HG02884 (cell line): Measurements from ENCODE around the gene BSPRY.
"Not testable (repeated sequence)": the region's sequence is repeated elsewhere in the genome, so short reads cannot be mapped to it uniquely, and the experiment has no call there.

Source experiments
- ATAC-seq: cut with Tn5 transposase; IDR thresholded peaks from one replicate; pipeline ENCODE4 v1.9.1; 2021; ENCODE audit warnings: mild to moderate bottlenecking, moderate library complexity; ENCODE audit not compliant: unreplicated experiment

The BSPRY gene

DNA sequence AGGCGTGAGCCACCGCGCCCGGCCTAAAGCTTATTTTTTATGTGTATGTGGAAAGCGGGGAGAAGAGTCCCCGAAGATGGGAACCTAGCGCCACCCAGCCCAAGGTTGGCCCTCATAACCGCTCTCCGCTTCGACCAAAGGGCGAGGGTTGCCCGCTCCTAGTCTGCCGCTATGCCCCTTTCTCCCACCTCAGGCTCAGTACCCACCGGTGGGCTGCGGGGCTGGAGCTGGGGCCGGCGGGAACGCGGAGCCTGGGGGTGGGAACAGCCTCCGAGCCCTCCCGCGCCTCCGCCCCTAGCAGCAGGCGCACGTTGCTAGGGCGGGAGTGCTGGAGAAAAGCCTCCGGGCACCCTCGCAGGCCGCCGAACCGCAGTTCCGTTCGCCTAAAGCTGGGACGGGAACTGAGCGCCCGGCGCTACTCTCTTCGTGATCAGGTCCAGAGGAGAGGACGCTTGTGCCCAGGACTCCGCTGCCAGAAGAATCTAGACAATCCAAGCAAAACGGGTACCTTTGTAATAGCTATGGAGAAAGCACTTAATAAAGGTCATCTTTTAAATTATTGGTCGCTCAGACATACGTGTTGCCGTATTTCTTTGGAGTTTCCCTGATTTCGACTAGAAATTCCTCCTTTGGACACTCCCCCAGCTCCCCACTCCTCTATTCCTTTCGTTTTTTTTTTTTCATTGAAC is 9.2 kb upstream of the BSPRY start, which contains the start of gene WDR31:
WDR31 (minus strand) TSS at position 265 of the 689 bp plus-strand sequence. CDS start 8,253 bp downstream, outside the sequence.
- peak; percentile 99 for ATAC-seq

GRCh38 chr9:113341712-113342410 is 7.5 kb upstream of the BSPRY start:
- no peak for ATAC-seq

- no peak for ATAC-seq
Measured at GRCh38 chr9:113343732-113344231, 5.6 kb upstream of the BSPRY start.

DNA sequence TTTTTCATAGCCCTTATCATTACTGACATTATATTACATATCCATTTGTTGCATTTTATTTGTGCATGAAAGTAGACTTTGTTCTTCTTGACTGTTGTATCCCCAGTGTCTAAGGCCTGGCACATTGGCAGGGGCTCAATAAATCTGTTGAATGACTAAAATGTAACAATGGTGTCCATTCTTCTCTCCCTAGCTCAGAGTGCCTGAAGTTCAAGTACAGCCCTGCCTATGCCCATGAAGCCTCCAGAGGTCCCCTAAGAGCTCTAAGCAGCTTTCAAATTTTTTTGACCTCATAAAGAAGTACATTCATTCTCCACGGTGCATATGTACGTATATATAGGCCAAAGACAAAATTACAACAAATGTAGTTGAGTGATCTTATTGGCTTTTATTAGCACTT is 4.2 kb upstream of the BSPRY start:
- ATAC-seq: no peak

DNA sequence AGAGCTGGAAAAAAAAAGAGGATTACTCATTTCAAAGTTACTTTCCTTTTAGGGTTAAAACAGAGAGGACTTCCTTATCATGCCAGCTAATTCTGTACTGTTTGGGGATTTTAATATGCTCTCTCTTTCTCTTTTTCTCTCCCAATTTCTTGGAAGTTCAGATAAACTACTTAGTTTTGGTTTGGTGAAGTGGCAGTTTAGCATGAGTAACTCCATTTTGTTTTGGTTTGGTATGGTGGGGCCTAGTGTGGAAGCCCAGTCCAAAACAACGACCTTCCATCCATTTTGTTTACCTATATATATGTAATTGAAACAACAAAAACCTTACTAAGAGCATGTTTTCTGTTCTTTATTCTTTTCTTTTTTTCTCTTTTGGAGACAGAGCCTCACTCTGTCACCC is 3.7 kb upstream of the BSPRY start:
- no peak for ATAC-seq

DNA sequence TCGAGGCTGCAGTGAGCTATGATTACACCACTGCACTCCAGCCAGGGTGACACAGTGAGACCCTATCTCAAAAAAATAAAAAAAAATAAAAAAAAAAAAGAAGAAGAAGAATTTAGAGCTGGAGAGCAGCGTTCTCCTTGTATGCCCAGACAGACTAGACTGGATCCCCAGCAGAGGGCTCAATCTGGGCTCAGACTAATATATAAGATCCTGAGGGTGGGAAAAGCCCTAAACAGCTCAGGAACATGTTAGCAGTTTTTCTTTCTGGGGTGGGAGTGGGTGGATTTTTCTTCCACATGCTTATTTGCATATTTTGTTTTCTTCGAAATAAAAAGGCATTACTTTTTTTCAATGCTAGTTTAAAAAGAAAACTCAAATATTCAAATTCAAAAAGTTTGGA is 904 bp upstream of the BSPRY start:
- ATAC-seq: no peak

DNA sequence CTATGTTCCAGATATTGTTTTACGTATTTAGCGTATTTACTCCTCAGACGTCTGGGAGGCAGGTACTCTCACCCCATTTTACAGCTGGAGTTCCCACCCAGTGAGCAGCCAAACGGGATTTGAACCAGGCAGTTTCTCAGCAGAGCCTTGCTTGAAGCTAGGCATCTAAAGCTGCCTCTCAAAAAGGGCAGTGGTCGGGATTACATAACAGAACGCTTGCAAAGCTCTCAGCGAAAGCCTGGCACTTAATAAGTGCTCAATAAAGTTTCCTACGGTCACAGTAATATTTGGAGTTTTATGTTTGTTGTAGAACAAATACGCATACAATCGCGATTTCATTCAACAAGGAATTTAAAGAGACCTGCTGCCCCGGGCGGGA is 286 bp upstream of the BSPRY start:
- no peak for ATAC-seq

- no peak for ATAC-seq
Measured at GRCh38 chr9:113350107-113350661, 843 bp downstream of the BSPRY start.

DNA sequence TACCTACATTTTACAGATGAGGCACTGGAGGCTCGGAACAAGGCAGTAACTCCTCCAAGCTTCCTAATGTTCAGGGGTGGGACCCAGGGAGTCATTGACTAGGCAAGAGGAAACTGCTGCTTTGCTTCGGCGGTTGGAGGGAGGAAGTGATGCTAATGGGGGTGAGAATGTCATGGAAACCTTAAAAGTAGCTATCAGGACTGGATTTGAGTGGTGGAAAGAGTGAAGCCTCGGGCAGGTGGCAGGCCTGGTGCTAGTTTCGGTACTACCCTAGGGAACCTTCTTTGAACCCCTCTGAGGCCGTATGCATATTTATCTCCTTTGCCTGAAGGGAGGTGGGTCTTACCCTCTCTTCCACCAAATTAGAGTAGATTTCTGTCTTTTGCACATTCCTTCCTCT is 1.6 kb downstream of the BSPRY start:
- ATAC-seq: peak; percentile 42

- ATAC-seq: no peak
Measured at GRCh38 chr9:113352006-113352405, 2.7 kb downstream of the BSPRY start.

DNA sequence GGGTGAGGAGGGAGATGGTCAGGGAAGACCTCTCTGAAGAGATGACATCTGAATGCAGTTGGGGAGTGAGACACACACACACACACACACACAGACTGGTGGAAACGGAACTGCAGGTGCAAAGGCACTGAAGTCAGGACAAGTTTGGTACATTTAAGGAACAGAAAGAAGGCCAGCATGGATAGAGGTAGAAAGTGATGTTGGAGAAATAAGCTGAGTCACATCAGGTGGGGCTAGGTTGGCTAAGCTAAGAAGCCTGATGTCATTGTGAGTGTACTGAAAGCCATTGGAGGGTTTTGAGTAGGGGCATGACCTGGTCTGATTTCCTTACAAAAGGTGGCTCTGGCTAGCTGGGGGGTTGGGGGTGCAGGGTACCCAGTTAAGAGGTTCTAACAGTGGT is 3.1 kb downstream of the BSPRY start:
- ATAC-seq: no peak

DNA sequence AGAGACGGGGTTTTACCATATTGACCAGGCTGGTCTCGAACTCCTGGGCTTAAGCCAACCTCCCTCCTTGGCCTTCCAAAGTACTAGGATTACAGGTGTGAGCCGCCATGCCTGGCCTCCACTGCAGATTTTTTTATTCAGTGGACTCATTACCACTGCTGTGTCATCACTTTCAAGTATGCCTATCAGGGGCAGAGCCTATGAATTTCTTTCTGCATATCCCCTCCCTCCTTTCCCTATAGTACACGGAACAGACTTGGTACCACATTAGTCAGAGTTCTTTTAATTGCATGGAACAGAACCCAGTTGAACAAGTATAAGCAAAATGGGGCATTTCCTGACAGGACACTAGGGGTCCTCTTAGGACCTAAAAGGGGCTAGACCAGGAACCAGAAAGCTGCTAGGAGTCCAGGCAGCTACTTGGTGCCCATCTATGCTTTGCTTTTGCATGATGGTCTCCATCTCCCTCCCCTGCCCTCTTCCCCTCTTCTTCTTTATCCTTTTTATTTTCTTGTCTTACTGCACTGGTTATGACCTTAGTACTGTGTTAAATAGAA is 5.8 kb downstream of the BSPRY start:
- no peak for ATAC-seq

DNA sequence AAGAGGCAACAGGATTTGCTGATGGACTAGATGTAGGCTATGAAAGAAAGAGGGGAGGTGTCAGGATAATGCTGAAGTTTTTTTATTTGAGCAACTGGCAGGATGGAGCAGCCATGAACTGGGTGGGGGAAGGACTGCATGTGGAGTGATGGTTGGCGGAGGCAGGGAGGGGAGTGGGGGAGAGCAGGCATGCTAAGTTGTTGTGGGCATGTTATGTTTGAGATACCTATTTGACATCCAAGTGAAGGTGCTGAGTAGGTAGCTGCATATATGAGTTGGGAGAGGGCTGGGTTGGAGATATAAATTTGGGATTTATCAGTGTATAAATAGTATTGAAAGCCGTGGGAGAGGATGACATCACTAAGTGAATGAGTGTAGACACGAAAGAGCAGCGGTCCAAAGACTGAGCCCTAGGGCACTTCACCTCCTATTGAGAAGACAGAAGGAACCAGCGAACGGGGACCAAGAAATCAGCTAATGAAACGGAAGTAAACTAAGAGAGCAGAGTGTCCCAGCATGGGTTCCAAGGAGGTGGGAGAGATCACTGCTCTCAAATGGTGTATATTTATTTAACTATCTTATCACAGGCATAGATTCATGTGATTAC is 7.4 kb downstream of the BSPRY start:
- ATAC-seq: no peak

DNA sequence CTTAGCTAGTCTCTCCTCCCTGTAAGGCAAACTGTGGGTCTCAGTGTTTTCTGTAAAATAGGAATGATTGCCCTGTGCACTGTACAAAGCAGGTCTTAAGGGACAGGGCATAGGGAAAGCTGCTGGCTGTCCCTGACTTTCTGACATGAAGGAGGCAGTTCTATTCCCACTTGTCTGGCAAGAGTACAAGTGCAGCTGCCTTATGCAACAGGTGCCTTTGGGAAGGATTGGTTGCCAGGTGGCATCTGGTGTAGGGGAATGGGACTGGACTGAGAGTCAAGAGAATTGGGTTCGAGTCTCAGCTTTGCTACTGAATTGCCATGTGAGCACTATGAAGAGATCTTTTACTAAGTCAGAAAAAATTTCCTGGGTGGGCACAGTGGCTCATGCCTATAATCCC is 10.0 kb downstream of the BSPRY start:
- ATAC-seq: no peak

- ATAC-seq: no peak
Measured at GRCh38 chr9:113360242-113360842, 11.0 kb downstream of the BSPRY start.

DNA sequence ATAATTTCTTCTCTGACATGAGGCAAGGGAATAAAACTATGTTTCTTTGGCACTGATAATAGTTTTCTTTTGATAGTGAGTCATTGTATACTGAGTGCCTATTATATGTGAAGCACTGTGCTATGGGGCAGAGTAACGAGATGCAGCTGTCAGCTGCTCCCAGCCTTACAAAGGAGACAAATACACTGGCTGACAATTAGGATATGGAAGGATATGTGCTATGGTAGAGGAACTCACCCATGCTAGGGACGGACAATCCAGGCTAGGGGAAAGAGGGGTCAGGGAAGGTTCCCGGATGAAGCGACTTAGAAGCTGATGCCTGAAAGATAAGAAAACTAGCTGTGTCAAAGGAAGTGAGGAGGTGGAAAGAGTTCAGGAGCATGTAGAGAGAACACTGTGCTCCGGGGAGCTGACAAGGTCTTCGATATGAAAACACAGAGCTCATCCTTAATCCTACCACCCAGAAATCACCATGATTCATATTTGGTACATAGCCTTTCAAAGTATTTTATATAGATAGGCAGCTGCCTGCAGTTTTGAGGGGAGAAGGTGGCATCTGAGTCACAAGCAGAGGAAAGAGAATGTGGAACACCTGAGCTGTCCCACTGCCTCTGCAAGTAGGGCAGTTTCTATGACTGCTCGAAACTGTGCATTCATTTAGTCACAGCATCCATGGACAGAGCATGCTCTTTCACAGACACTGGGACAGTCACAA is 12.1 kb downstream of the BSPRY start:
- ATAC-seq: no peak

DNA sequence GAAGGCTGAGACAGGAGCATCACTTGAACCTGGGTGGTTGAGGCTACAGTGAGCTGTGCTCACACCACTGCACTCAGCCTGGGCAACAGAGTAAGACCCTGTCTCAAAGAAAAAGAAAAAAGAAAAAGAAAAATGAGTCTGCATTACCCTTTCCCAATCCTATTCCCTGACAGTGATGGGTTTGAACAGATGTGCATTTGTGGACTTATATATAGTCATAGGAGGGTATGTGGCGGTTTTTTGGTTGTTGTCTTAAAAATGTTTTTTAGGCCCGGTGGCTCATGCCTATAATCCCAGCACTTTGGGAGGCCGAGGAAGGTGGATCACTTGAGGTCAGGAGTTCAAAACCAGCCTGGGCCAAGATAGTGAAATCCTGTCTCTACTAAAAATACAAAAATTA is 14.0 kb downstream of the BSPRY start:
- ATAC-seq: no peak

DNA sequence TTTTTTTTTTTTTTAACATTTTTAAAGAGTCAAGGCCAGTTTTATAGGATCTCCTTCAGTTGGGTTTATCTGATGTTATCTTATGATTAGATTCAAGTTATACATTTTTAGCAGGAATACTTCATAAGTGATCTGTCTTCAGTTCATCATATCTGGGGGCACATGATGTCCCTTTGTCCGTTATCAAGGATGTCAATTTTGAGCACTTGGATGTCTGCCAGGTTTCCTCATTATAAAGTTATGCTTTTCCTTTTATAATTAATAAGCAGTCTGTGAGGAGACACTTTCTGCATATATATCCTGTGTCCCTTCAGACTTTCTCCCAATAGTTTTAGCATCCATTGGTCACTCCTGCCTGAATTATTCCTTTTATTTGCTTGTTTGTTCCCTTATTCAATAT is 15.6 kb downstream of the BSPRY start:
- ATAC-seq: no peak

DNA sequence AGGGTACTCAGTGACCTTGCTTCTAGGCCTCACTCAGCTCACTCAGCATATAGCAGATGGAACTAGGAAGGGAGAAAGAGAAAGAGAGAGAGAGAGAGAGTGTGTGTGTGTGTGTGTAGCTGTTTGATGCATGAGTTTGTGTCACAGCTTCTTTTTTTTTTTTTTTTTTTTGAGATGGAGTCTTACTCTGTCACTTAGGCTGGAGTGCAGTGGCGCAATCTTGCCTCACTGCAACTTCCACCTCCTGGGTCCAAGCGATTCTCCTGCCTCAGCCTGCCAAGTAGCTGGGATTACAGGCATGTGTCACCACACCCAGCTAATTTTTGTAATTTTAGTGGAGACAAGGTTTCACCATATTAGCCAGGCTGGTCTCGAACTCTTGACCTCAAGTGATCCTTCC is 16.3 kb downstream of the BSPRY start:
- not testable (repeated sequence) for ATAC-seq

DNA sequence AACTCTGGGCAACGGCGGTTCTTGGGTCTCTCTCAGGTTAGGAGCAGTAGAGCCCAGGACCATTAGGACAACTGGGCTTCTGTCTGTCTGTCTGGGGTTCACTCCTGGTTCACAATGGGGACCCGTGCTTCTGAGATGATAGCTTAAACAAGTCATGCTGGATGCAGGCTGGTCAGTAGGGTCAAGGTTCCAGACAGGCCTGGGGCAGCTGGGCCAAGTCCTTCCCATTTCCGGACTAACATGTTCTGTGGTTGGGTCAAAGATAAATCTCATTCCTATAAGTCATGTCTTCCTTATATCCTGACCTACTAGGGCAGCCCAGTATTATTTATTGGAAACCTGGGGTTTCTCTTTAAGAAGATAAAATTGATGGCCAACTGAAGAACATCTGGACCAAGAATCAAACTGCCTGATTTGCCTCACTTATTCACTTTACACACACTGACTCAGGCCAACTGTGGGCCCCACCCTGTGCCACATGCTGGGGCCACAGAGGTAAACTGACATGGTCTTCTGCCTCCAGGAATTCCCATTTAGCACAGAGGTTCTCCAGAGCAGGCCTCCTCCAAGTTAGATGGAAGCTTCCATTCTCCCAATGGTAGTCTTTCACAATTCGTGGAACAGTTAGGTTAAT is 19.1 kb downstream of the BSPRY start:
- ATAC-seq: no peak
